GM19452 (cell line): ENCODE measurements around the gene GIGYF2.

Experiments
- ATAC-seq: cut with Tn5 transposase; IDR thresholded peaks from one replicate; pipeline ENCODE4 v1.9.1; 2021; ENCODE audit not compliant: unreplicated experiment

Gene GIGYF2

DNA sequence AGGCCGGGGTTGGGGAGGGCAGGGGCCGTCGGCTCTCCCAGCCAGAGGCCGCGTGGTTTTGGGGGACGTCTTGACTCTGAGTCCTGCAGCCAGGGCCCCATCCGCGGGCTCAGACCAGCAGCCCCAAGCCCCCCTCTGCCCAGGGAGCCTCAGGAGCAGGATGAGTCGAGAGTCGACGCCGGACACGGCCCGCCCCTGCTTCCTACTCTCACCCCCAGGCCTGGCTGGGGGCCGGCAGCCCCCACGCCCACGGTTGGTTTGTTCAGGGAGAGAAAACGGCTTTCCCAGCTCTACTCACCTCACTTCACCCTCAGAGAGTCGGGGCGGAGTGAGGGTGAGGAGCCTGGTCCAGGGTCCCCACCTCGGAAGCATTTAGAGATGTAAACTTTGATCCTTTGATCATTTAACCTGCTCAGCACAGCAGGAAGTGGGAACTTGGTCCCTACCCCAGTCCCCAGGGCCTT lies 179.9 kb downstream of the GIGYF2 start:
- ATAC-seq: no peak

DNA sequence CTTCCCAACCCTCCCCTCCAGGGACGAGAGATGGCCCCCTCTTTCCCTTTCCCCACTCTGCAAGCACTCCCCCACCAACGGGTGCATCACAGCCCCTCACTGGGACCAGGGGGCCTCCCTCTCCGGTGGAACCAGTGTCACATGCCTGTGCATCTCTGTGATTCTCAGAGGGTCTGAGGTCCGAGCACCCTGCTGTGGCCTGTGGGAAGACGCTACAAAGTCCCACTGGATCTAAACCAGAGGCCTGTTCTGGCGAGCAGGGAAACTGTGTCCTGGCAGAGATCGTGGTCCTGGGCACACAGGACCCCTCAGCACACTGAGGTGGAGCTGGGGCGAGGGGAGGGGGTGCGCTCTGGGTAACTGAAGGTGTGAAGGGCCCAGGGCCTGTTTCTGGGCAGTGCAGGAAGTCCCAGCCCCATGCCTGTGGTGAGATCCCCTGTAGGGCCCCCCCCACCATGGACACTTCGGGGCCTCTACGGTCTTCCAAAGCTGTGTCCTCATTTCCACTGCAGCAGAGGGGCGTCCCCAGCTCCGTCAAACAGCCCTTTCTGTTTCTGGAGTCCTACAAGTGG lies 180.9 kb downstream of the GIGYF2 start:
- no peak for ATAC-seq

DNA sequence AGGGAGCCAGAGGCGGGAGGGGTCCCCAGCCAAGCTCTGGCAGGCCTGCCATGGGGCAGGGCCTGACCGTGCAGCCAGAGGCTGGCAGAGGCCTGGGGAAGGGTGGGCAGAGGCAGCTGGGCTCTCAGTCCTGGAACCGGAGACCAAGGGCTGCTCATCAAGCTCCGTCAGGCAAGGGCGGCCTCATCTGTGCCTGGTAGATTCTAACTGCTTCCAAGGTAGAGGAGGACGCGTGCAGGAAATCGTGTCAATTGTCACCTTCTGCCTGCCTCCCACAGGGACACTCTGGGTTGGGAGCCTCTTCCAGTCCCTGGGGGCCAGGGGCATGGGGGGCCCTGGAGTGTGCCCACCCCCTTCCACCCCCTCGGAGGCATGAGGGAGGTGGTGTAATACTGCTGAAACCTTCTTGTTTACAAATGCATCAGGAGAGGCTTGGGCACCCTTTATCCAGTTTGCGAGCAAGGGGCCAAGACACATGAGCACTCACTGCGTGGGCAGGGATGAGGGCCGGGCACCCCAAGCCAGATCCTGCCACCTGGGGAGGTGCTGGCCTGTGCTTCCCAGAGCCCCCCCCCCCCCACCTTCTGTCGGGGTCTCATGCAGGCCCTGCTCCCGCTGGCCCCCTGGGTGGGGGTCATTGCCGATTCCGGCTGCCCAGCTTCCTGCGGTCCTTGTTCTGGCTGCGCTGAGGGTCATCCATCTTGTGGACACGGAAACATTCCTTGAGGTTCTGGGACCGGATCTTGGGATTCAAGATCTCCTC lies 181.9 kb downstream of the GIGYF2 start:
- no peak for ATAC-seq

DNA sequence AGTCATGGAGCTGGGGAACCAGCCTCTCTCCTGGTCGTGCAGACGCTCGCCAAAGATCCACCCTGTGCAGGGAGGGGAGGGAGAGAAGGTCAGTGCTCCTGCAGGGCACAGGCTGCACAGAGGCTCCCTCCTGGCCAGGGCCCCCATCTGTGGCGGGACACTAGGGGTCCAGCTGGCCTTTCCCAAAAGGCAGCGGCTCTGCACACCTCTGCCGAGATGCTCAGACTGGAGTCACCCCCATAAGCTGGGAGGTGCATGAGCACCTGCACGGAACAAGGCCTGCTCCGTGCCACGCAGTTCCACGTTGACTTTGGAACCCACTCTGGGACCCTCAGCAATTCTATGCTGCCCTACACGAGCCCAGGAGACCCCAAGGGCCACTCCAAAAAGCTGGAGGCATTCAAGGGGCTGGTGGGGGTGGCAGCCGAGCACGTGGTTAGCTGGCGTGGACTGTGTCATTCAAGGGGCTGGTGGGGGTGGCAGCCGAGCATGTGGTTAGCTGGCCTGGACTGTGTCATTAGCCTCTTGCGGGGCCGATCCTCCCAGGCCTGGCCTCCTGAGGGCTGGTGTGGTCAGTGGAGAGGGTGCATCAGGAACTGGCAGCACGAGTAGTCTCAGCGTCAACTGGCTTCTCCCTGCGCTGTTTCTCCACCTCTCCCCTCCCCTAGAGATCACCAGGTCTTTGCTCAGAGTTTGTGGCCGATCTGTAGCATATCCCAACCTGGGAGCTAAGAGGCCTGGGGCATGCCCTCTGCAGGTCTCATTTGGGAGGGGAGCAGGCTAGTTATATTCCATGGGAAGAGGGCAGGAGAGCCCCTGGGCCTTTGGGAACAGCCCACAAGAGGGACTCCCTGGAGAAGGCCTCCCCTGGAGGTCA lies 182.7 kb downstream of the GIGYF2 start:
- no peak for ATAC-seq

DNA sequence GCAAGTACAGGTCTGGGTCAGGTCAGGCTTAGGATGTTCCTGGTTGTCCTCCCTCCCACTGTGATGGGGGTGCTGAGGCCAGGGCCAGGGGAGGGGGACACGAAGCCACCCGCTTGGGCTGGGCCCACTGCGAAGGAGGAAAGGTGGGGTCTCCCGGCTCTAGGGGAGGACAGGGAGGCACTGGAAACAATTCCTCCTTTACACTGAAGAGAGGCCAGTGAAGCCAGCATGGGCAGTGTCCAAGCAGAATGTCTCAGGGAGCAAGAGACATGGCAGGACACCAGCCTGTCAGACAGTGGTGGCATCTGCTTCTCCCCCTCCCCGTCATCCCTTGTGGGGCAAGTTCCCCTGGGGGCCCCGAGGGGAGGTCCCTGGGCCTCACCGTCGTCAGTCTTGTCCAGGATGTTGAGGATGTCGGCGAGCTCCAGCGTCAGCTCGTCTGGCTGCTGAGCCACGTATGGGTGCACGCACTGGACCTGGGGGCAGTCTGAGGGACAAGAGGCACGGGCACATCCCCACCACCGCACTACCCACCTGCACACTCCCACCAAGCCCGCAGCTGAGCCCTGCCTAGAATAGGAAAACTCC lies 183.7 kb downstream of the GIGYF2 start:
- ATAC-seq: no peak

DNA sequence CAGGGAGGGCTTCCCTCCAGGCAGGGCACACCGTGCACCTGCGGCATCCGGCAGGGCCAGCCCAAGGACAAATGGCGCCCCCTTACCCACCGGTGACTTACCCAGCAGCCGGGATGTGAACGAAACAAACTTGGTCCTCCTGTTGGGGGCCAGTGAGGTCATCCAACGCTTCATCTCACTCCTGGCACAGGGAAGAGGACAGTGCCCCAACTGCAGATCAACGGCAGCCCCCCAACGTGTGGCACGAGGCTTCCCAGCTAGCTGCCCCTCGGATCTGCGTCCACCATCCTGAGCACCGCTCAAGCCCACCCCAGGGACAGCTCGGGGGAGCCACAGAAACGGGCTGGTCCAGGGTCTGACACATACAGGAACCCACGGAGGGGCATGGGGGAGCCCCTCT lies 185.0 kb downstream of the GIGYF2 start:
- no peak for ATAC-seq

DNA sequence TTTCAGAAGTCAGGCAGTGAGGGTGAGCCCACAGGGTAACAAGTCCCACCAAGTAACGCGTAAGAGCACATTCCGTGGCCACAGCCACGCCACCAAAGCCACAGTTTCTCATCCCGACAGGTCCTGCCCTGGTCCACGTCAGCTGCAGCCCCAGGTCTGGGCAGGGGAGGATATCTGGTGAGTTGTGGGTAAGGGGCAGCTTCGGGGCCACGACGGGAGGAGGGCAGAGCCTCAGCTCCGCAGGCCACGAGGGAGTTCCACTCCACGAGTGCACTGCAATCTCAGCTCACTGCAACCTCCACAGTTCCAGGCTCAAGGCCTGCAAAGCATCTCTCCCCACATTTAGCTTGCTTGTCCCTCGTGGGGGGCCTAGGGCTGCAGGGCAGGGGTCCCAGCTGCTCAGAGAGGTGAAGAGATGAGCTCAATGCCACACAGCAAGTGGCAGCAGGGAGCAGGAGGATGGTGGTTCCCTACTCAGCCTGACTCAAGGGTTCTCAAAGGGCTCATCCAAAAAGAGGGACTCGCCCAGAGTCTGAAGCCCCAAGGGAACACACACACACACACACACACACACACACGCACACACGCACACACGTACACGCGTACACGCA lies 185.5 kb downstream of the GIGYF2 start:
- no peak for ATAC-seq

DNA sequence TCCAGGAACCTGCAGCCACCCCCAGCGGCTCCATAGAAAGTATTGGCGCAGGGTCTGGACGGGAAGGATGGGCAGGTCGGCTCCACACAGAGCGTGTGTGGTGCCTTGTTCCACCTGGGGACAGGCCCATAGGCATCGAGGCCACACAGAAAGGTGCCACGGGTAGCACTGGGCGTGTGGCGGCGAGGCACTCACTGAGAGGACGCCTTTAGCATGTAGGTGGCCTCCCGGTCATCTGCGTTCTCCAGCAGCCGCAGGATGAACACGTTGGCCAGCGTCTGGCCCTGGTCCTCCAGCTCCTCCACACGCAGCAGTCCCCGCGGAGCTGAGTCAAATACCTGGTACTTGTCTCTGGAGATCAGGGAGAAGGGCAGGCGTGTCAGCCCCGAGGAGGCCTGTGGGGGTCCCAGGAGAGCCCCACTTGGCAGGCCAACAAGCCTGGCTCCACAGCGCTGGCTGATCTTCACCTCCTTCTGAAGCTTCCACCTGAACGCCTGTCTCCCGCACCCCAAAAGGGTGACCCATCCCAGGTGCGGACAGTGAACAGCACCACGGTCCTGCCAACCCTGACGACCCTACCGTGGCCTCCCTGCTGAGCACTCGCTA lies 186.1 kb downstream of the GIGYF2 start:
- no peak for ATAC-seq

DNA sequence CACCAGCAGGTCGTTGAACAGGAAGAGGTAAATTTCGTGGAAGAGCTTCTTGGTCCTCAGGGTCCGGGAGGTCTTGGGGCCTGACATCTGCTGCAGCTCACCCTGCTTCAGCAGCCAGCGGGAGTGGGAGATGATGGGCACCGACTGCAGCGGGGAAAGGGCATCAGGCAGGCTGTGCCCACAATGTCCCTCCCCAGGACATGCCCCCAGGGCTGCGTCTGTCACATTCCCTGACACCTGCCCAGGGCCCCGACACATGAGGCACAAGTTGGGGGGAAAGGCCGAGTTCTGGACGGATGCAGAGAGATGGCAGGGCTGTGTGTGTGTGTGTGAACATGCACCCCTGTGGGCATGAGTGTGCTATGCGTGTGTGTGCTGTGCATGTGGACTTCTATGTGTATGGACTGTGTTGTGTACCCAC lies 186.9 kb downstream of the GIGYF2 start:
- ATAC-seq: no peak

DNA sequence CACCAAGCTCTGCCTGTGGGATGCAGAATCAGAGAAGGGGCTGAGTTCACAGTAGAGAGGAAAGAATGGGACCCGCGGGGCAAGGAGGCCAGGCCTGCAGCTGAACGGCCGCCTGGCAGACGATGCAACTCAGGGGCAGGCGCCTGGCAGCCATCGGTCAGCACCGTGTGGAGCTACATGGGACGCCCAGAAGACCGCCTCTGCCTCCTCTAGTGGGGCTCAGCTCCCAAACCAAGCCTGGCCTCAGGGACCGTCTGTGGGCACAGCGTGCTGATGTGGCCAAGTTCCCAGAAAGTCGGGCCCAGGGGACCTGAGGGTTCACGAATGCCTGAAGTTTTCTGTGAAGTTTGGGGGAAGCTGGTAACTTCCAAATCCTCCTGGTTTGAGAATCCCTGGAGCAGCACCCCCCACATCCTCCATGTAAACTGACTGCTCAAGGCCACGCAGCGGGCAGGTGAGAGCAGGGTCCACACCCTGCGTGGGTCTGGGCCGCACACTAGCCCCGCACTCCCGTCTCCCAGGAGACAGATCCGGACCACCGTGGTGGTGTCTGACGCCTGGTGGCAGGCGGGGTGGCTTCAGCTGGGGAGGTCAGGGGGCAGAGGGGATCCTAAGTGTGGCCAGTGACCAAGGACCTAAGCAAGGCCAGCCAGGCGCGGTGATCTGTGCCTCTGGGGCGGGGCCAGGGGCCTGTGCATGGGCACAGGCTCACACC lies 187.6 kb downstream of the GIGYF2 start:
- ATAC-seq: no peak

DNA sequence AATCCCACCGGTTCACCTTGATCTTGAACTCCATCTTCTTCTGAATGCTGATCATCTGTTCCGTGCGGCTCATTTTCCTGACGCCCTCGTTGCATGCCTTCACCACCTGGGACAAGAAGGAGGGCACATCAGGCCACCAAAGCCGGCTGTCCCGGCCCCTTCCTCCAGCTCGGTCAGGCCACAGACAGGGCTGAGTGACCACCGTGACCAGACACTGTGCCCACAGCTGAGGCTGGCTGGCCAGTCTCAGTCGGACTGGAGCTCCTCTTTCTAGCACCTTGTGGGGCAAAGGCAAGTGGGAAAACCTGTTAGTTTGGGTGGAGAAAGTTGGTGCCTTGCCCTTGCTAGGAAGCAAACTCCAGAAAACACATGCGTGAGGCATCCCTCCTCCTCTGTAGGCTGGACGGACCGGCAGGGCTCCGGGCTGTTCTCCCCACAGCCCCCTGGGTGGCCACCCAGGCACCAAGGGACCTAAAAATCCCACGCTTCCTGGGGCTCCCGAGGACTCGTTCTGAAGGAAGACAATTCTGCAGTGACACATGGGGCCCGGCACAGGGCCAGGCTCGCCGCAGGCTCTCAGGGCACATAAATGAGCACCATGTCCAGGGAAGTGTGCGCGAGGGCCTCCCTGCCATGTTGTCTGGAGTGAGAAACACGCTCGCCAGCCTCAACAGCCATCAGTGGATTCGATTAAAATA lies 188.3 kb downstream of the GIGYF2 start:
- no peak for ATAC-seq

DNA sequence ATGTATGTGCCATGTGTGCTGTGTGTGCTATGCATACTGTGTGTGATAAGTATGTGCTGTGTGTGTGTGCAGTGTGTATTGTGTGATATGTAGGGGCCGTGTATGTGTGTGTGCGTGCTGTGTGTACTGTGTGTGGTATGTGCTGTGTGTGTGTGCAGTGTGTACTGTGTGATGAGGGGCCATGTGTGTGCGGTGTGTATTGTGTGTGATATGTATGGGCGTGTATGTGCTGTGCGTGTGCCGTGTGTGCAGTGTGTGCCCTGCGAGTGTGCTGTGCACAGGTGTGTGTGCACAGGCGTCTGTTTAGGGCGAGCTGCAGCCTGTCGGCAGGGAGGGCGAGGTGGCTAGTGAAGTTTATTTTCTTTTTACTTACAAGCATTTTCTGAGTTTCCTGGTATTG lies 189.0 kb downstream of the GIGYF2 start:
- ATAC-seq: no peak

DNA sequence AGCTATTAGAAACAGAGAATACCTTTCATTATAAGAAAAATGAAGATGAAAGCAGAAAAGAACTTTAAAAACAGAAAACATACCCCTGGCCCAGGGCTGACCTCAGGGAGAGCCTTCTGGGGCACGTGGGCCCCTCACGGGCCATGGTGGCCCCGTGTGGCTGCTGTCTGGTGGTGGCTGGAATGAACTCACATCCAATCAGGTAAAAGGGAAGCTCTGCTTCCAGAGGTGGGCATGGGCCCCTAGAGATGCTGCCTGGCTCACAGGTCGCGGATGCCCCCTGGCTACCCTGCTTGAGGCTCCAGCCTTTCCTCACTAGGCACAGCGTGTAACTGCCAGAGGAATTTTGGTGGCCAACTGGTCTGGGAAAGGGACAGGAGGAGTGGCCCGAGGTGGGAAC lies 189.5 kb downstream of the GIGYF2 start:
- ATAC-seq: no peak

DNA sequence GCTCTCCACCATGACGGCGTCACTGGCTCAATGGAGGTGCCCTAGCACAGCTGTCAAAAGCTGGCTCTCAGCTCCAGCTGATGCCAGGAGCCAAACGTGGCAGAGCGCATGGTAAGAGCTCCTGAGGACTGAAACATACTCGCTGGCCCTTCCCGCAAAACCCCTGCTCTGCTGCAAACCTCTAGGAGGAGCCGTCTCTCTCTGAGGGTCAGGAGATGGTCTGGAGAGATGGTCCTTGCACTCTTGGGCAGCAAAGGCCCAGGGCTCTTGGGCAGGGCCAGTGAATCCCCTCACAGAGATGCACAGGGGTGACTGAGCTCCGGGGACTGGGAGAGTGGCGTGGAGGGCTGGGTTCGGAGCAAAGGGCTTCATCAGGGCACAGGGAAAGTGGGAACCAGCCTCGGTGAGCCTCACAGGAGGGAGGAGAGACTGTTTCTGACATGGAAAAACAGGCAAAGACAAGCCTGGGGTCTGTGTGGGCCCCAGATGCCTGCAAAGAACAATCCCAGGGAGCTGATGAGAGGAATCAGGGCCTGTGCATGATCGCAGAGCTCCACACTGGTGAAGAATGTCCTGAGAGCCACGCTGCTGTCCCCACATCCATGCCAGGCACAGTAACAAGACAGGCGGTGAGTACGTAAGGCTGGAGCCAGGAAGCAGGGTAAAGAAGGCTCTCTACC lies 190.2 kb downstream of the GIGYF2 start:
- ATAC-seq: no peak

DNA sequence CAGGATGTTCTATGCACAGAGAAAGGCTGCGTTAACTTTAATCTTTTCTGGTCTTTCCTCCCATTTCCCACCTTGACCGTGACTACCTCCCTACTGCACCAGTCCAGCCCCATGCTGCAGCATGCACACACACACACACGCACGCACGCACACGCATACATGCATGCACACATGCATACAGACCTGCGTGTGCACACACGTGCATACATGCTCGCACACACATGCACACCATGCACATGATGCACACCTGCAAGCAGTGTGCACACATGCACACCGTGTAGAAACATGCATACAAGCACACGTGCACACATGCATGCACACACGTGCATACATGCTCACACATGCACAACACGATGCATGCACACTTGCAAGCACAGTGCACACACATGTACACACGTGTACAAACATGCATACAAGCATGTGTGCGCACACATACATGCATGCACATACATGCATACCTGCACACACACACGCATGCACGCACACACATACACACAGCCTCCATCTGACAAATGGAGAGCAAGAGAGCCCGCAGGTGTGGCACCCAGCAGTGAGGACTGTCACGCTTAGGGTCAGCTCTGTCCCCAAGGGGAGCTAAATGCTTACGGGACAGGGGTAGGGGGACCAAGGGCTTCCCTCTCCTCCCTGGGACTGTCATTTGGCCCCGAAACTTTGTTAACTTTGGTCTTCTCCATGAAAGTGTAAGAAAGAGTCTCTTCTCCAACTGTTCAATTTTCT lies 191.1 kb downstream of the GIGYF2 start:
- no peak for ATAC-seq

DNA sequence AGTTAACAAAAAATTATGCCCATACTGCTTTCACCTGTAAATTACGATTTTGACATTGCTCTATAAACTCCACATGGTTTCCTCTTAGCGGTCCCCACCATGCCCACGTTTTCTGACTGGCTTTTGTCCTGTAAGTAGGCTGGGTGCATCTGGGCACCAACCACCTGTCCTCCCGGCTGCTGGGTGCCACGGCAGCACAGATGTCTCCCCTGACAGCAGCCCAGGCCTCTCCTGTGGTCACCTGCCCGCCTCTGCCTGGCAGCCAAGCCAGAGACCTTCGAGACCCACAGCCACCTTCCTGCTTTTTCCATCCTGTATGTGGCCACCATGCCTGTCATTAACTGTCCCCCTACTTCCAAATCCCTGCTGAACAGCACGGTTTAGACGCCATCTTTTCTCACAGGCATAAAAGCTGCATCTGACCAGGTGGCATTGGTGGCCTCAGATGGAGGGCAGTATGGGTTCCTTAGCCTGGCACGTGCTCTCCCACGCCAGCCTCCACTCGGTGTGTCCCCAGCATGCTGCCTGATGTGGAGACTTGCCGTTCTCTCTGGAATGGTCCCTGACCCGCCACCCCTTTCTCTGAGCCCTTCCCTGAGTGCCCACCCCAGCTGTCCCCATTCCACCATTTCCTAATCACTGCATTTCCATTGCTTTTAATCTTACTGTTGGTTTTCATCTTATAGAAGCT lies 191.9 kb downstream of the GIGYF2 start:
- no peak for ATAC-seq

DNA sequence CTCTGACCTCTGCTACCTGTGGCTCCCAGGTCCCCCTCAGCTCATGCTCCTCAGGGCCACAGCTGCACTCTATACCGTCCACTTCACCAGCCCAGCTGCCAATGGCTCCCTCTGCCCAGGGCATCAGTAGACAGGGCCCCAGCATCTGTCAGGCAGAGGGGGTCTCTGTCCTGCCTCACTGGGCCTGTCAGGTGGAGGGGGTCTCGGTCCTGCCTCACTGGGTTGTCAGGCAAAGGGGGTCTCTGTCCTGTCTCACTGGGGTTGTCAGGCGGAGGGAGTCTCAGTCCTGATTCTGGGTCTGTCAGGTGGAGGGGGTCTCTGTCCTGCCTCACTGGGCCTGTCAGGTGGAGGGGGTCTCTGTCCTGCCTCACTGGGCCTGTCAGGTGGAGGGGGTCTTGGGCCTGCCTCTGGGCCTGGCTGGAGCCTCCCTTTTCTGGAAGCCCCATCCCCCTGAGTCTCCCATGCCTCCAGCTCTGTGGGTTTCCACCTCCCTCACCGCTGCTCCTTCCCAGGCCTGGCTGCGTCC lies 192.8 kb downstream of the GIGYF2 start:
- ATAC-seq: no peak
